Activated CD8-positive, alpha-beta T cell treated with anti-CD3 and anti-CD28 coated beads for 36 hours (primary cell): ENCODE results near the gene ANKRD10. TPM values are rescaled to one million over a fixed set of nuclear protein-coding genes. Genes with fewer than 3 reads are reported as not detected.

Experiments
- ATAC-seq: fragments of 200-7000 bp; cut with Tn5 transposase; one replicate; pipeline ENCODE4 v1.10.0; 2021; ENCODE audit warnings: mild to moderate bottlenecking, moderate library complexity
- CTCF ChIA-PET: fragments of 350-600 bp; sonication (Branson Sonifier 250); formaldehyde crosslinking; loops from one replicate; lab custom pipeline; 2021; ENCODE audit warnings: antibody characterized with exemption; lab: Charles Lee
- POLR2A ChIA-PET: fragments of 350-600 bp; sonication (Branson Sonifier 250); formaldehyde crosslinking; loops from one replicate; lab custom pipeline; 2021; ENCODE audit warnings: antibody characterized with exemption; lab: Charles Lee
- DNase-seq: peaks from one replicate; pipeline ENCODE4 v3.0.0-alpha.2; 2020
- H3K27ac Mint-ChIP-seq: one replicate; pipeline ENCODE4 v1.8.0; 2021; ENCODE audit warnings: mild to moderate bottlenecking, mixed read lengths
- H3K27me3 Mint-ChIP-seq: one replicate; pipeline ENCODE4 v1.8.0; 2021; ENCODE audit warnings: mixed read lengths
- H3K36me3 Mint-ChIP-seq: one replicate; pipeline ENCODE4 v1.8.0; 2021; ENCODE audit warnings: low read depth, mixed read lengths
- H3K4me1 Mint-ChIP-seq: one replicate; pipeline ENCODE4 v1.8.0; 2021; ENCODE audit warnings: low read depth, mixed read lengths
- H3K4me3 Mint-ChIP-seq: one replicate; pipeline ENCODE4 v1.8.0; 2021; ENCODE audit warnings: mild to moderate bottlenecking, moderate library complexity, mixed read lengths
- H3K9me3 Mint-ChIP-seq: one replicate; pipeline ENCODE4 v1.8.0; 2021; ENCODE audit warnings: mixed read lengths
- CTCF ChIP-seq: fragments of 200-600 bp; IDR thresholded peaks from one replicate; pipeline ENCODE4 v1.8.0; 2022; ENCODE audit warnings: antibody characterized with exemption, mild to moderate bottlenecking
- intact Hi-C: fragments of 100-400 bp; cut with micrococcal nuclease; formaldehyde crosslinking; loops from one replicate; pipeline ENCODE4 v1.10.0; 2022
- total RNA-seq, 2 experiments: library from RNA; stranded (reverse); gene quantifications; one replicate each; pipeline ENCODE4 v1.2.3, GENCODE V29; 2021

ANKRD10 gene
- total RNA-seq, 2 experiments from 2014 or later = 81.6 to 86.1 TPM

GRCh38 chr13:110914081-110914330 is 863 bp downstream of the ANKRD10 start:
- Mint-ChIP-seq H3K27me3 (no peaks in the 10 kb centered on the region), H3K27ac (peak overlapping the region; percentile 91), H3K4me1 (peaks cover 44% of the 10 kb centered on the region), H3K4me3 (peak overlapping the region; percentile 90), H3K36me3 (peaks cover 28% of the 10 kb centered on the region), H3K9me3 (no peaks in the 10 kb centered on the region)
- intact Hi-C loops = loop anchor here (5.0 kb wide), 1 partner anchor 202 kb away; the partner anchor contains the start of gene ING1
- POLR2A ChIA-PET = interaction anchor here (1.2 to 3.1 kb wide), 7 partner anchors 8 to 208 kb away, joined by 3 to 21 read pairs (median 5); partner anchors contain the start of gene CARS2
- no peak for TF ChIP-seq CTCF
- CTCF ChIA-PET = interaction anchor here (1.0 to 2.9 kb wide), 6 partner anchors 9 to 202 kb away, joined by 3 to 19 read pairs (median 4); no protein-coding TSS in a partner anchor
- ATAC-seq (no peak), DNase-seq (no peak)

- peaks cover 48% of the 10 kb centered on the region for H3K4me1 Mint-ChIP-seq
- POLR2A ChIA-PET = interaction anchor here (1.2 to 3.1 kb wide), 7 partner anchors 8 to 208 kb away, joined by 3 to 21 read pairs (median 5); partner anchors contain the start of gene CARS2
- peak overlapping the region; percentile 91 for H3K27ac Mint-ChIP-seq
- CTCF ChIA-PET = interaction anchor here (1.0 to 2.9 kb wide), 6 partner anchors 8 to 201 kb away, joined by 3 to 19 read pairs (median 4); no protein-coding TSS in a partner anchor
- intact Hi-C loops = loop anchor here (5.0 kb wide), 1 partner anchor 201 kb away; the partner anchor contains the start of gene ING1
- peak overlapping the region; percentile 90 for H3K4me3 Mint-ChIP-seq
- ATAC-seq (no peak), DNase-seq (peak; percentile 46)
- TF ChIP-seq CTCF = no peak
- H3K36me3 Mint-ChIP-seq = peaks cover 28% of the 10 kb centered on the region
- H3K27me3 Mint-ChIP-seq = no peaks in the 10 kb centered on the region
- H3K9me3 Mint-ChIP-seq = no peaks in the 10 kb centered on the region
Observed at GRCh38 chr13:110913322-110914080, 1.4 kb downstream of the ANKRD10 start.

GRCh38 chr13:110912651-110913051 is 2.2 kb downstream of the ANKRD10 start:
- no peak for TF ChIP-seq CTCF
- CTCF ChIA-PET = interaction anchor here (1.9 kb wide), 1 partner anchor 32 kb away, joined by 5 read pairs; no protein-coding TSS in a partner anchor
- H3K4me3 Mint-ChIP-seq = peak overlapping the region; percentile 90
- POLR2A ChIA-PET = interaction anchor here (0.6 to 3.1 kb wide), 3 partner anchors 9 to 293 kb away, joined by 4 to 21 read pairs (median 12); no protein-coding TSS in a partner anchor
- no peaks in the 10 kb centered on the region for H3K9me3 Mint-ChIP-seq
- H3K36me3 Mint-ChIP-seq = peaks cover 31% of the 10 kb centered on the region
- no peak for ATAC-seq
- intact Hi-C loops = loop anchor here (5.0 kb wide), 1 partner anchor 200 kb away; the partner anchor contains the start of gene ING1
- DNase-seq = no peak
- no peaks in the 10 kb centered on the region for H3K27me3 Mint-ChIP-seq
- H3K27ac Mint-ChIP-seq = peak overlapping the region; percentile 91
- H3K4me1 Mint-ChIP-seq = peaks cover 56% of the 10 kb centered on the region

- Mint-ChIP-seq H3K4me1 (peaks cover 61% of the 10 kb centered on the region), H3K27me3 (no peaks in the 10 kb centered on the region), H3K27ac (peak overlapping the region; percentile 91), H3K36me3 (peaks cover 36% of the 10 kb centered on the region), H3K9me3 (no peaks in the 10 kb centered on the region), H3K4me3 (peak overlapping the region; percentile 90)
- ATAC-seq = no peak
- ChIA-PET CTCF (no interaction called here), POLR2A (interaction anchor here (1.1 to 2.6 kb wide), 2 partner anchors 9 to 195 kb away, joined by 3 to 21 read pairs; no protein-coding TSS in a partner anchor)
- DNase-seq = no peak
- intact Hi-C loops = loop anchor here (5.0 kb wide), 1 partner anchor 200 kb away; the partner anchor contains the start of gene ING1
- no peak for TF ChIP-seq CTCF
Observed at GRCh38 chr13:110911880-110912279, 3.0 kb downstream of the ANKRD10 start.
